NCI-H82 (cell line): ENCODE data around the gene EFCAB12.
"Not testable (repeated sequence)": the region's sequence is repeated elsewhere in the genome, so short reads cannot be mapped to it uniquely, and the experiment has no call there.

Experiments
- DNase-seq: peaks from one replicate; lab custom pipeline; 2025; lab: John Stamatoyannopoulos, UW

EFCAB12 gene

DNA sequence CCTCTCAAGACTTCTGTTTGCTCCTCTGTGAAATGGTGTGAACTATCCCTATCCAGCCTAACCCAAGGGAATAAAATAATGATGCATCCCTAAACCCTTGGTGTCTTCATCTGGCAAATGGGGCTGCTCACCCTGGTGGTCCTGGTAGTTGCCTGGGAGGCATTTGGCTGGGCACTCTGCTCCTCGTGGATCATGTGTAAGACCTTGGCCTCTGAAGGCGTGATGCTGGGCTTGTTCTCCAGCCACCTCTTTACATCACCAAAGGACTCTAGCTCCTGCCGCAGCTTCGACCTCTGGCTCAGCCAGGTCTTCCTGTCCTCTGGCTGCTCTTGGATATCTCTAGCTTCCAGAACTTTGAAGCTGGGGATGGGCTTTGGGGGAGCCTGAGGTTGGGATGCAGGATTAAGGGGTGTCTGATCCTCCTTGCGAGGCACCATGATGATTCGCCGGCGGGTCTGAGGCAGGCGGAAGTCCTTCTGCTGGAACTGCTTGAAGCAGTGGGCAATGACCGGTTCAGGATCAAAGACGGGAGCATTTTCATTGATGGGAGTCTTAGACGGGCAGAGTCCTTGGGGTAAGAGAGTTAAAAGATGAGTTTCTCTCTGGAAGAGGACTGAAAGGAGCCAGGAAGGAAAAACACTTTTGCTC, 7.1 kb downstream of the EFCAB12 start:
- DNase-seq = no peak

GRCh38 chr3:129419476-129419875, 9.0 kb downstream of the EFCAB12 start:
- peak; percentile 93 for DNase-seq

GRCh38 chr3:129418041-129418973, 10.1 kb downstream of the EFCAB12 start:
- DNase-seq = peak; percentile 67

GRCh38 chr3:129417326-129417725, 11.1 kb downstream of the EFCAB12 start:
- DNase-seq = no peak

DNA sequence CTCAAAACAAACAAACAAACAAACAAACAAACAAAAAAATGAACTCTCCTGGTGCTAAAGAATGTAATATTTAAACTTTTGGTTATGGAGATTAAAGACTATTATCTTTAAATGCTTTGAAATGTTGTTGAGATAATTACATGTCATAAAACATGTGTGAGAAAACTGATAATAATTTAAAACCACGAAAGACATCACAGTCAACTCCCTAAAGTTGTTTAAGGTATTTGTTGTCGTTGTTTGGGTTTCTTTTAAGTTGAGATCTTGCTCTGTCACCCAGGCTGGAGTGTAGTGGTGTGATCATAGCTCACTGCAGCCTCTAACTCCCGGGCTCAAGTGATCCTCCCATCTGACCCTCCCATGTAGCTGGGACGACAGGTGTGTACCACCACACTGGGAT, 12.0 kb downstream of the EFCAB12 start:
- no peak for DNase-seq

DNA sequence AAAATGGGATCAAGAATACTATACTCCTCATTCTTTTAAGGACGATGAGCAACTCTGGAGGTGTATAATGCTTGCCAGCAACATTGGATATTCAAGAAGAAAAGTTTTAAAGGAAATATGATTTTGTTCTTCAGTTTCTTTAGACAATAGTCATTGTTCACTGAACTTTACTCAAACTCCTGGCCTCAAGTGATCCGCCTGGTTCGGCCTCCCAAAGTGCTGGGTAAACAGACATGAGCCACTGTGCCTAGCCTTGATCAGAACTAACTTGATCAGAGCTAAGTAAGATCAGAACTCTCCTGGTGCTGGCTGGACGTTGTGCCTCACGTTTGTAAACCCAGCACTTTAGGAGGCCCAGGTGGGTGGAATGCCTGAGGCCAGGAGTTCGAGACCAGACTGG, 12.6 kb downstream of the EFCAB12 start:
- DNase-seq = no peak

- no peak for DNase-seq
These were observed 13.1 kb downstream of the EFCAB12 start for GRCh38 chr3:129415378-129415777.

- no peak for DNase-seq
These were observed 14.5 kb downstream of the EFCAB12 start for GRCh38 chr3:129413687-129414506.

DNA sequence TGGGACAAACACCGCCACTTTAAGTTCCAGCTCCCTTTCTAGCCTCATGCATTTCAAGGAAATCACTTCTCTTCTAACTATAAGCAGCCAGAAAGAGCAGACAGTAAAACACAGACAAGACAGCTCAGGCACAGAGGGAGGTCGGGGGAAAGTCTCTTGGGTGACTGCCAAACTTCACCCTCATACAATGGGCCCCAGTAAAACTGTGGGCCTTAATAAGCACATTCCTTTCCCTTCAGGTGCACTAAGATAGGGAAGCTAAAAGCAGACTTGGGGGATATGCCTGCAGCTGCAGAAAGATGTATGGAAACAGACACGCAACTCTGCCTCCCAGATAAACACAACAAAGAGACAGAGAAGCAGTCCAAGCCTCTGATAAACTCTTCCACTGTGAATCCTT, 15.2 kb downstream of the EFCAB12 start:
- DNase-seq = not testable (repeated sequence)

GRCh38 chr3:129412542-129413198, 15.8 kb downstream of the EFCAB12 start:
- no peak for DNase-seq

GRCh38 chr3:129410971-129411370, 17.5 kb downstream of the EFCAB12 start:
- no peak for DNase-seq

GRCh38 chr3:129409541-129409940, 18.9 kb downstream of the EFCAB12 start:
- DNase-seq = no peak

DNA sequence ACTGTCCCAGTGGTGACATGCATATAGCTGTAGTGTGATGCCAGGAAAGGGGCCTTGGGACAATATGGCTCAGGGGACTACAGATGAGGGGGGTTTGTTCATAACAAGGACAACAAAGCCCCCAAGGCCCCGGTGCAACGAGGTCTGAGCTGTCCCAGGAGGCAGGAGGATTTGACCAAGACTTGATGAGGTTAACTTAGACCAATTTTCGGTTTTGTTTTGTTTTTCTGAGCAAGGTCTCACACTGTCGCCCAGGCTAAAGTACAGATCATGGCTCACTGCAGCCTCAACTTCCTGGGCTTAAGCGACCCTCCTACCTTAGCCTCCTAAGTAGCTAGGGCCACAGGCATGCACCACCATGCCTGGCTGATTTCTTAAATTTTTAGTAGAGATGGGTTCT, 23.8 kb downstream of the EFCAB12 start:
- DNase-seq = no peak

GRCh38 chr3:129404130-129404529, 24.3 kb downstream of the EFCAB12 start:
- DNase-seq = no peak

GRCh38 chr3:129403450-129403849, 25.0 kb downstream of the EFCAB12 start:
- no peak for DNase-seq

DNA sequence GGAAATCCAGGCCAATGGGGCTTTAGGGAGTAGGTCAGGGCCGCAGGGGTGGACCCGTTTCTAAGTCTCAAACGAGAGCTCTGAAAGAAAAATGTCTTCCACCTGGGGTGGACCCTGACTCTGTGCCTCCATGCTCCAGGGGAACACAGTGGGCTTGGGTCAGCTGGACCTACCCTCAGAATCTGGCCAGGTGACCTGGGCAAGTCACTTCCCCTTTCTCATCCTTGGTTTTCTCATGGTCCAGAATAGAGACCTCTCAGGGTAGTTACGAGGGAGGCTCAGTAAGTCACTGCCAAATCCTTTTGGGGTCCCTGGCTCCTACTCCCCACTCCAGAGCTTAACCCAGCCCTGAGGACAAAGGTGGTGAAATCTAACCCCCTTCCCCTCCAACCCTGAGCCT, 25.8 kb downstream of the EFCAB12 start:
- DNase-seq = no peak

- no peak for DNase-seq
These were observed 26.2 kb downstream of the EFCAB12 start for GRCh38 chr3:129402210-129402609.

DNA sequence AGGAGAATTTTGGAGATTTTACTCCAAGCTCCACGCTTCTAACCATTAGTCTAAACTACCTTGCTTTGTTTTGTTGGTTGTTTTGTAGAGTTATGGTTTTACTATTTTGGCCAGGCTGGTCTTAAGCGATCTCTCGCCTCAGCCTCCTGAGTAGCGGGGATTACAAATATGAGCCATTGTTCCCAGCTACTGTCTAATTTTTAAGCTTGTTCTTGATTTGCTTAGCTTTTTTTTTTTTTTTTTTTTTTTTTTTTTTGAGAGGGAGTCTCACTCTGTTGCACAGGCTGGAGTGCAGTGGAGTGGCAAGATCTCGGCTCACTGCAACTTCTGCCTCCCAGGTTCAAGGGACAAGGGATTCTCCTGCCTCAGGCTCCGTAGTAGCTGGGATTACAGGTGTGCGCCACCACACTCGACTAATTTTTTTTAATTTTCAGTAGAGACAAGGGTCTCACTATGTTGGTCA, 28.5 kb downstream of the EFCAB12 start:
- DNase-seq = peak; percentile 79

GRCh38 chr3:129399145-129399894, 29.1 kb downstream of the EFCAB12 start:
- peak; percentile 99 for DNase-seq

DNA sequence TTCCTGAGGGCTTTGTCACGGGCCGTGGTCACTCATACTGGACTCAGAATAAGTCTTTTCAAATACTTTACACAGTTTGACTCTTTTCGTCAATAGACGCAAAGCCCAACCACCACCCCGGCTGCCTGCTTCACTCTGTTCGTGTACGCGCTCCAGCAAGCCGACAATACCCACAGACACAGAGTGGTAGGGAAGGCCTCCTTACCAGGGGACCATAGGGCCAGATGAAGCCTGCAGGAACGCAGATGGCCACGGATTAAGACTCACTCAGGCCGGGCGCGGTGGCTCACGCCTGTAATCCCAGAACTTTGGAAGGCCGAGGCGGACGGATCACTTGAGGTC, 29.7 kb downstream of the EFCAB12 start:
- peak; percentile 85 for DNase-seq
